ENCODE data around the gene CNGB1. TPM values are rescaled to one million over a fixed set of nuclear protein-coding genes. Genes with fewer than 3 reads are reported as not detected.

The CNGB1 gene
- polyA plus RNA-seq, 1 donor (not counting 4 experiments of a cell fraction or from before 2014, with no cell fraction given), result 0.08 TPM

GRCh38 chr16:57923841-57924240, 47.1 kb downstream of the CNGB1 start:
- peak; percentile 84 for FAIRE-seq

GRCh38 chr16:57923418-57923817, 47.5 kb downstream of the CNGB1 start:
- DNase-seq (ENCODE audit: low read depth, low spot score), result no peak
- H3K4me1 ChIP-seq (ENCODE audit: control insufficient read depth, extremely low read depth, insufficient read depth, low read length), result peaks cover 22% of the 10 kb centered on the region

More at GRCh38 chr16:57923841-57924240, 47.1 kb downstream of the CNGB1 start:
- H3K79me2 ChIP-seq (ENCODE audit: control insufficient read depth, insufficient read depth, low read length), result no peaks in the 10 kb centered on the region
- H3K4me3 ChIP-seq (ENCODE audit: control insufficient read depth in 2 of 3, extremely low read depth in 1 of 3, insufficient read depth in 2 of 3, low read depth in 1 of 3, low read length in 3 of 3), result no peak overlapping the region
- H3K27ac ChIP-seq (ENCODE audit: control insufficient read depth, insufficient read depth, low read length), result no peak overlapping the region
- no peaks in the 10 kb centered on the region for H3K27me3 ChIP-seq (ENCODE audit: control insufficient read depth, extremely low read depth, insufficient read depth, low read length)
- no peaks in the 10 kb centered on the region for H3K36me3 ChIP-seq (ENCODE audit: control insufficient read depth in 2 of 2, extremely low read depth in 1 of 2, insufficient read depth in 2 of 2, low read length in 2 of 2)
- H2AFZ ChIP-seq (ENCODE audit: control insufficient read depth, low read length), result no peak overlapping the region
- TF ChIP-seq EZH2 (IDR thresholded peaks at IDR 0.05; ENCODE audit: low read length) (no peak), CTCF (optimal IDR thresholded peaks at IDR 0.05 in 1 of 3, IDR thresholded peaks at IDR 0.05 in 1 of 3, conservative IDR thresholded peaks at IDR 0.05 in 1 of 3; ENCODE audit: extremely low read depth in 1 of 3, insufficient read depth in 2 of 3, low read length in 3 of 3) (no peak)
- no peaks in the 10 kb centered on the region for H3K9me1 ChIP-seq (ENCODE audit: control insufficient read depth, extremely low read depth, insufficient read depth, low read length)
- H3K9me3 ChIP-seq (ENCODE audit: control insufficient read depth, low read depth, low read length), result no peaks in the 10 kb centered on the region
- peaks cover 22% of the 10 kb centered on the region for H3K4me1 ChIP-seq (ENCODE audit: control insufficient read depth, extremely low read depth, insufficient read depth, low read length)
- H4K20me1 ChIP-seq (ENCODE audit: control insufficient read depth, extremely low read depth, insufficient read depth, low read length), result no peaks in the 10 kb centered on the region
- peak overlapping the region; percentile 28 for H3K4me2 ChIP-seq (ENCODE audit: control insufficient read depth, extremely low read depth, insufficient read depth, low read depth, low read length)
- DNase-seq (ENCODE audit: low read depth, low spot score), result no peak
- dilution Hi-C loops (cut with MboI; ENCODE audit: extremely low pct_ligation_motif_present, low sequenced_read_pairs), result no loop called here
- no peak overlapping the region for H3K9ac ChIP-seq (ENCODE audit: control insufficient read depth, extremely low read depth, insufficient read depth, low read length)

More at GRCh38 chr16:57923418-57923817, 47.5 kb downstream of the CNGB1 start:
- dilution Hi-C loops (cut with MboI; ENCODE audit: extremely low pct_ligation_motif_present, low sequenced_read_pairs), result no loop called here
- H3K36me3 ChIP-seq (ENCODE audit: control insufficient read depth in 2 of 2, extremely low read depth in 1 of 2, insufficient read depth in 2 of 2, low read length in 2 of 2), result no peaks in the 10 kb centered on the region
- TF ChIP-seq CTCF (optimal IDR thresholded peaks at IDR 0.05 in 1 of 3, IDR thresholded peaks at IDR 0.05 in 1 of 3, conservative IDR thresholded peaks at IDR 0.05 in 1 of 3; ENCODE audit: extremely low read depth in 1 of 3, insufficient read depth in 2 of 3, low read length in 3 of 3), result no peak
- TF ChIP-seq EZH2 (IDR thresholded peaks at IDR 0.05; ENCODE audit: low read length), result no peak
- no peaks in the 10 kb centered on the region for H3K9me3 ChIP-seq (ENCODE audit: control insufficient read depth, low read depth, low read length)
- H3K4me3 ChIP-seq (ENCODE audit: control insufficient read depth in 2 of 3, extremely low read depth in 1 of 3, insufficient read depth in 2 of 3, low read depth in 1 of 3, low read length in 3 of 3), result no peak overlapping the region
- no peak overlapping the region for H2AFZ ChIP-seq (ENCODE audit: control insufficient read depth, low read length)
- H3K9me1 ChIP-seq (ENCODE audit: control insufficient read depth, extremely low read depth, insufficient read depth, low read length), result no peaks in the 10 kb centered on the region
- H4K20me1 ChIP-seq (ENCODE audit: control insufficient read depth, extremely low read depth, insufficient read depth, low read length), result no peaks in the 10 kb centered on the region
- no peak overlapping the region for H3K27ac ChIP-seq (ENCODE audit: control insufficient read depth, insufficient read depth, low read length)
- no peak overlapping the region for H3K4me2 ChIP-seq (ENCODE audit: control insufficient read depth, extremely low read depth, insufficient read depth, low read depth, low read length)
- H3K79me2 ChIP-seq (ENCODE audit: control insufficient read depth, insufficient read depth, low read length), result no peaks in the 10 kb centered on the region
- H3K9ac ChIP-seq (ENCODE audit: control insufficient read depth, extremely low read depth, insufficient read depth, low read length), result no peak overlapping the region
- FAIRE-seq, result peak; percentile 9
- H3K27me3 ChIP-seq (ENCODE audit: control insufficient read depth, extremely low read depth, insufficient read depth, low read length), result no peaks in the 10 kb centered on the region

Measured in keratinocyte (primary cell).